Thyroid gland (tissue), 4 donors: ENCODE measurements around the gene ATP6V1D.

Source experiments
- POLR2A ChIP-seq, 2 donors: fragments of 450-650 bp; IDR thresholded peaks; one replicate each; pipeline ENCODE4 v1.6.1; 2017; ENCODE audit warnings: antibody characterized with exemption in 2 of 2, mild to moderate bottlenecking in 2 of 2, moderate library complexity in 1 of 2
- TF ChIP-seq, protein P1 (sequence below), 6 experiments: fragments of 200-600 bp in 3 of 6; fragments of 450-650 bp in 3 of 6; sonication (generic) in 3 of 6; IDR thresholded peaks; one replicate each; pipeline ENCODE4 v1.5.1; 2016 to 2019; ENCODE audit warnings: antibody characterized with exemption in 6 of 6, mild to moderate bottlenecking in 2 of 6, inconsistent platforms in 1 of 6, moderate library complexity in 1 of 6

DNA sequence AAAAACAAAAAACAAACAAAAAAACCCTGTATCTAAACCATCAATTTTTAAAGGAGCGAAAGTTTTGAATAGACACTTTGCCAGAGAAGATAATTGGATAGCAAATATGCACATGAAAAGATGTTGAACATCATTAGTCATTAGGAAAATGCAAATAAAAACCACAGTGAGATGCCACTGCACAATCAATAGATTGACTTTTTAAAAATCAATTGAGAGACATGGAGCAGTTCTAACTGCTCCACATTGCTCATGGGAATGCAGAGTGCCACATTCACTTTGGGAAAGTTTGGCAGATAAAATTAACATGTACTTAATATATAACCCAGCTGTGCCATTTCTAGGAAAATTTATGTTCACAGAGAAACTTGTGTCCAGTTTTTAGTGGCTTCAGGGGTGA lies 13.2 kb upstream of the ATP6V1D start:
- TF ChIP-seq, protein P1, sequence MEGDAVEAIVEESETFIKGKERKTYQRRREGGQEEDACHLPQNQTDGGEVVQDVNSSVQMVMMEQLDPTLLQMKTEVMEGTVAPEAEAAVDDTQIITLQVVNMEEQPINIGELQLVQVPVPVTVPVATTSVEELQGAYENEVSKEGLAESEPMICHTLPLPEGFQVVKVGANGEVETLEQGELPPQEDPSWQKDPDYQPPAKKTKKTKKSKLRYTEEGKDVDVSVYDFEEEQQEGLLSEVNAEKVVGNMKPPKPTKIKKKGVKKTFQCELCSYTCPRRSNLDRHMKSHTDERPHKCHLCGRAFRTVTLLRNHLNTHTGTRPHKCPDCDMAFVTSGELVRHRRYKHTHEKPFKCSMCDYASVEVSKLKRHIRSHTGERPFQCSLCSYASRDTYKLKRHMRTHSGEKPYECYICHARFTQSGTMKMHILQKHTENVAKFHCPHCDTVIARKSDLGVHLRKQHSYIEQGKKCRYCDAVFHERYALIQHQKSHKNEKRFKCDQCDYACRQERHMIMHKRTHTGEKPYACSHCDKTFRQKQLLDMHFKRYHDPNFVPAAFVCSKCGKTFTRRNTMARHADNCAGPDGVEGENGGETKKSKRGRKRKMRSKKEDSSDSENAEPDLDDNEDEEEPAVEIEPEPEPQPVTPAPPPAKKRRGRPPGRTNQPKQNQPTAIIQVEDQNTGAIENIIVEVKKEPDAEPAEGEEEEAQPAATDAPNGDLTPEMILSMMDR (IDR thresholded peaks at IDR 0.05) = no peak
- TF ChIP-seq POLR2A (IDR thresholded peaks at IDR 0.05) = no peak
